CD4-positive, alpha-beta memory T cell (primary cell): Measurements from ENCODE around the gene CMTR1. TPM values are rescaled to one million over a fixed set of nuclear protein-coding genes. Genes with fewer than 3 reads are reported as not detected.
A peak's percentile ranks its signal among the peaks of the same experiment; 100 is the strongest.

Source experiments
- CTCF ChIA-PET: fragments of 350-600 bp; sonication (Branson Sonifier 250); formaldehyde crosslinking; loops from one replicate; lab custom pipeline; 2021; ENCODE audit warnings: inconsistent platforms; ENCODE audit not compliant: partially characterized antibody; lab: Charles Lee
- POLR2A ChIA-PET: fragments of 350-600 bp; sonication (Branson Sonifier 250); formaldehyde crosslinking; loops from one replicate; lab custom pipeline; 2021; ENCODE audit not compliant: partially characterized antibody; lab: Charles Lee
- DNase-seq, 5 donors: peaks; one replicate each; pipeline versions ENCODE4 v3.0.0 to v3.0.0-alpha.2; 2020 to 2022; ENCODE audit warnings: mixed read lengths in 1 of 5
- H3K27ac ChIP-seq: one replicate; pipeline ENCODE4 v1.7.0; 2013; ENCODE audit warnings: low read depth, low read length
- H3K27me3 ChIP-seq: 2 replicates; pipeline ENCODE4 v1.7.0; 2013; ENCODE audit warnings: mild to moderate bottlenecking, low read length, moderate library complexity; ENCODE audit not compliant: insufficient read depth
- H3K36me3 ChIP-seq: 2 replicates; pipeline ENCODE4 v1.7.0; 2013; ENCODE audit warnings: mild to moderate bottlenecking, low read length, moderate library complexity; ENCODE audit not compliant: insufficient read depth
- H3K4me1 ChIP-seq: 2 replicates; pipeline ENCODE4 v1.7.0; 2013; ENCODE audit warnings: mild to moderate bottlenecking, low read length, moderate library complexity; ENCODE audit not compliant: insufficient read depth
- H3K4me3 ChIP-seq, 2 donors: one replicate each; pipeline ENCODE4 v1.7.0; 2013; ENCODE audit warnings: low read length in 2 of 2, mild to moderate bottlenecking in 1 of 2
- H3K9me3 ChIP-seq, 2 donors: one replicate each; pipeline ENCODE4 v1.7.0; 2013; ENCODE audit warnings: low read length in 2 of 2, control low read depth in 1 of 2; ENCODE audit not compliant: control insufficient read depth in 1 of 2
- H3K27ac Mint-ChIP-seq, 7 donors: one replicate each; pipeline ENCODE4 v1.8.0; 2020 to 2021; ENCODE audit warnings: mixed read lengths in 7 of 7, mild to moderate bottlenecking in 6 of 7, inconsistent platforms in 3 of 7, moderate library complexity in 3 of 7
- H3K27me3 Mint-ChIP-seq, 2 donors: one replicate each; pipeline ENCODE4 v1.8.0; 2020 to 2021; ENCODE audit warnings: mixed read lengths in 2 of 2
- H3K36me3 Mint-ChIP-seq, 2 donors: one replicate each; pipeline ENCODE4 v1.8.0; 2020 to 2021; ENCODE audit warnings: mixed read lengths in 2 of 2, inconsistent platforms in 1 of 2, mild to moderate bottlenecking in 1 of 2
- H3K4me1 Mint-ChIP-seq, 4 donors: one replicate each; pipeline ENCODE4 v1.8.0; 2020 to 2021; ENCODE audit warnings: mixed read lengths in 4 of 4, mild to moderate bottlenecking in 1 of 4
- H3K4me3 Mint-ChIP-seq, 8 donors: one replicate each; pipeline ENCODE4 v1.8.0; 2020 to 2021; ENCODE audit warnings: mixed read lengths in 8 of 8, mild to moderate bottlenecking in 7 of 8, moderate library complexity in 6 of 8, inconsistent platforms in 3 of 8
- H3K9me3 Mint-ChIP-seq, 8 donors: one replicate each; pipeline ENCODE4 v1.8.0; 2020 to 2021; ENCODE audit warnings: mixed read lengths in 8 of 8, mild to moderate bottlenecking in 5 of 8, inconsistent platforms in 3 of 8, moderate library complexity in 1 of 8
- intact Hi-C: fragments of 100-400 bp; cut with micrococcal nuclease; formaldehyde crosslinking; loops from one replicate; pipeline ENCODE4 v1.15.1; 2023
- polyA plus RNA-seq, 2 donors: library from polyadenylated mRNA; unstranded; fragments of 300-500 nt; fragmentation: Illumina TruSeq; gene quantifications; one replicate each; pipeline ENCODE4 v1.2.3, GENCODE V29; 2021
- total RNA-seq, 2 experiments: library from RNA; stranded (reverse); gene quantifications; one replicate each; pipeline ENCODE4 v1.2.3, GENCODE V29; 2021

CMTR1 gene
- total and polyA plus RNA-seq, 4 experiments from 2014 or later, result 28.4 to 79.1 (median 53.8) TPM

- H3K36me3 Mint-ChIP-seq, result peaks cover 37 to 88% of the 10 kb centered on the region in 2 donors
- no peaks in the 10 kb centered on the region for H3K27me3 Mint-ChIP-seq
- CTCF ChIA-PET, result interaction anchor here (1.8 kb wide), 1 partner anchor 11 kb away, joined by 4 read pairs; no protein-coding TSS in a partner anchor
Measured at GRCh38 chr6:37477656-37478435, 44.8 kb downstream of the CMTR1 start.

GRCh38 chr6:37478827-37479226 lies 45.8 kb downstream of the CMTR1 start:
- Mint-ChIP-seq H3K4me1 (peaks cover 0 to 3% (median 0%) of the 10 kb centered on the region in 4 donors), H3K4me3 (no peak overlapping the region), H3K36me3 (peaks cover 28 to 86% of the 10 kb centered on the region in 2 donors), H3K27me3 (no peaks in the 10 kb centered on the region), H3K27ac (peak overlapping the region in 1 of 7 donors; percentile 36), H3K9me3 (no peaks in the 10 kb centered on the region)
- intact Hi-C loops, result no loop called here
- Histone ChIP-seq H3K27me3 (no peaks in the 10 kb centered on the region), H3K9me3 (no peaks in the 10 kb centered on the region), H3K4me3 (no peak overlapping the region), H3K36me3 (peaks cover 92% of the 10 kb centered on the region), H3K27ac (no peak overlapping the region), H3K4me1 (peaks cover 4% of the 10 kb centered on the region)
- CTCF ChIA-PET, result interaction anchor here (1.8 to 7.3 kb wide), 2 partner anchors 10 to 88 kb away, joined by 4 to 131 read pairs; no protein-coding TSS in a partner anchor
- DNase-seq, result no peak
- POLR2A ChIA-PET, result interaction anchor here (0.8 to 1.5 kb wide), 2 partner anchors 45 to 87 kb away, joined by 3 read pairs; partner anchors contain the start of gene CMTR1

More at GRCh38 chr6:37477656-37478435, 44.8 kb downstream of the CMTR1 start:
- intact Hi-C loops, result no loop called here
- DNase-seq, result no peak
- no peaks in the 10 kb centered on the region for H3K9me3 ChIP-seq
- H3K9me3 Mint-ChIP-seq, result no peaks in the 10 kb centered on the region
- no peaks in the 10 kb centered on the region for H3K4me1 ChIP-seq
- H3K27me3 ChIP-seq, result no peaks in the 10 kb centered on the region
- peaks cover 93% of the 10 kb centered on the region for H3K36me3 ChIP-seq
- H3K27ac ChIP-seq, result no peak overlapping the region
- H3K27ac Mint-ChIP-seq, result peak overlapping the region in 3 of 7 donors; percentile 6 to 60 (median 30)
- no peak overlapping the region for H3K4me3 ChIP-seq
- H3K4me3 Mint-ChIP-seq, result no peak overlapping the region
- POLR2A ChIA-PET, result no interaction called here
- peaks cover 0 to 3% (median 0%) of the 10 kb centered on the region in 4 donors for H3K4me1 Mint-ChIP-seq

GRCh38 chr6:37479266-37479854 lies 46.3 kb downstream of the CMTR1 start:
- Mint-ChIP-seq H3K4me3 (no peak overlapping the region), H3K4me1 (peaks cover 0 to 3% (median 0%) of the 10 kb centered on the region in 4 donors), H3K9me3 (no peaks in the 10 kb centered on the region), H3K27me3 (no peaks in the 10 kb centered on the region), H3K36me3 (peaks cover 22 to 80% of the 10 kb centered on the region in 2 donors), H3K27ac (peak overlapping the region in 1 of 7 donors; percentile 17)
- DNase-seq, result no peak
- no peak overlapping the region for H3K27ac ChIP-seq
- peaks cover 8% of the 10 kb centered on the region for H3K4me1 ChIP-seq
- no peak overlapping the region for H3K4me3 ChIP-seq
- intact Hi-C loops, result no loop called here
- no peaks in the 10 kb centered on the region for H3K9me3 ChIP-seq
- H3K36me3 ChIP-seq, result peaks cover 88% of the 10 kb centered on the region
- ChIA-PET POLR2A (interaction anchor here (0.8 to 1.5 kb wide), 2 partner anchors 46 to 87 kb away, joined by 3 read pairs; partner anchors contain the start of gene CMTR1), CTCF (interaction anchor here (1.0 to 7.3 kb wide), 3 partner anchors 9 to 211 kb away, joined by 4 to 131 read pairs (median 4); no protein-coding TSS in a partner anchor)
- H3K27me3 ChIP-seq, result no peaks in the 10 kb centered on the region

- Histone ChIP-seq H3K9me3 (no peaks in the 10 kb centered on the region), H3K27me3 (no peaks in the 10 kb centered on the region), H3K4me1 (peaks cover 16% of the 10 kb centered on the region), H3K36me3 (peaks cover 79% of the 10 kb centered on the region), H3K27ac (no peak overlapping the region), H3K4me3 (no peak overlapping the region)
- H3K4me1 Mint-ChIP-seq, result peaks cover 0 to 3% (median under 1%) of the 10 kb centered on the region in 4 donors
- H3K4me3 Mint-ChIP-seq, result no peak overlapping the region
- peaks cover 16 to 73% of the 10 kb centered on the region in 2 donors for H3K36me3 Mint-ChIP-seq
- DNase-seq, result no peak
- CTCF ChIA-PET, result interaction anchor here (0.6 to 7.3 kb wide), 6 partner anchors 8 to 212 kb away, joined by 3 to 131 read pairs (median 4); no protein-coding TSS in a partner anchor
- H3K27ac Mint-ChIP-seq, result peak overlapping the region in 2 of 7 donors; percentile 25 to 55
- POLR2A ChIA-PET, result interaction anchor here (0.7 to 1.5 kb wide), 5 partner anchors 20 to 58 kb away, joined by 3 to 4 read pairs (median 3); partner anchors contain the start of genes CCDC167 and CMTR1
- no peaks in the 10 kb centered on the region for H3K27me3 Mint-ChIP-seq
- H3K9me3 Mint-ChIP-seq, result no peaks in the 10 kb centered on the region
- intact Hi-C loops, result loop anchor here (5.0 kb wide), 1 partner anchor 1012 kb away; no protein-coding TSS in a partner anchor
Measured at GRCh38 chr6:37480118-37480736, 47.2 kb downstream of the CMTR1 start.

- CTCF ChIA-PET, result interaction anchor here (0.6 to 7.3 kb wide), 5 partner anchors 58 to 211 kb away, joined by 3 to 131 read pairs (median 4); no protein-coding TSS in a partner anchor
Measured at GRCh38 chr6:37480951-37481534, 48.0 kb downstream of the CMTR1 start.

More at GRCh38 chr6:37480951-37481534, 48.0 kb downstream of the CMTR1 start:
- Mint-ChIP-seq H3K4me3 (no peak overlapping the region), H3K27me3 (no peaks in the 10 kb centered on the region), H3K27ac (peak overlapping the region in 3 of 7 donors; percentile 36 to 78 (median 70)), H3K9me3 (no peaks in the 10 kb centered on the region), H3K36me3 (peaks cover 16 to 71% of the 10 kb centered on the region in 2 donors), H3K4me1 (peaks cover 3 to 9% (median 5%) of the 10 kb centered on the region in 4 donors)
- no peaks in the 10 kb centered on the region for H3K27me3 ChIP-seq
- no peak for DNase-seq
- H3K9me3 ChIP-seq, result no peaks in the 10 kb centered on the region
- H3K4me3 ChIP-seq, result no peak overlapping the region
- POLR2A ChIA-PET, result interaction anchor here (1.2 to 1.5 kb wide), 3 partner anchors 19 to 57 kb away, joined by 3 to 4 read pairs (median 4); partner anchors contain the start of gene CCDC167
- intact Hi-C loops, result loop anchor here (5.0 kb wide), 1 partner anchor 1011 kb away; no protein-coding TSS in a partner anchor
- no peak overlapping the region for H3K27ac ChIP-seq
- peaks cover 71% of the 10 kb centered on the region for H3K36me3 ChIP-seq
- H3K4me1 ChIP-seq, result peaks cover 20% of the 10 kb centered on the region
